Ishikawa (cell line): ENCODE results near the gene TMEM106A.

Source experiments
- CEBPB ChIP-seq: IDR thresholded peaks from 2 replicates; pipeline ENCODE4 v1.6.1; 2012
- CREB1 ChIP-seq: IDR thresholded peaks from 2 replicates; pipeline ENCODE4 v1.6.1; 2012; ENCODE audit warnings: low read depth
- EGR1 ChIP-seq: IDR thresholded peaks from 2 replicates; pipeline ENCODE4 v1.6.1; 2012
- EP300 ChIP-seq: IDR thresholded peaks from 2 replicates; pipeline ENCODE4 v1.6.1; 2012; ENCODE audit warnings: borderline replicate concordance
- FOXM1 ChIP-seq: IDR thresholded peaks from 2 replicates; pipeline ENCODE4 v1.6.1; 2012; ENCODE audit warnings: low read depth, borderline replicate concordance
- NFIC ChIP-seq: IDR thresholded peaks from 2 replicates; pipeline ENCODE4 v1.6.1; 2012
- RAD21 ChIP-seq: IDR thresholded peaks from 2 replicates; pipeline ENCODE4 v1.6.1; 2012; ENCODE audit warnings: low read depth
- TAF1 ChIP-seq: IDR thresholded peaks from 2 replicates; pipeline ENCODE4 v1.6.1; 2012; ENCODE audit warnings: low read depth, mild to moderate bottlenecking
- TCF12 ChIP-seq: IDR thresholded peaks from 2 replicates; pipeline ENCODE4 v1.6.1; 2012; ENCODE audit warnings: low read depth
- TEAD4 ChIP-seq: IDR thresholded peaks from 2 replicates; pipeline ENCODE4 v1.6.1; 2012
- YY1 ChIP-seq: IDR thresholded peaks from 2 replicates; pipeline ENCODE4 v1.6.1; 2012; ENCODE audit warnings: low read depth
- ZBTB7A ChIP-seq: IDR thresholded peaks from 2 replicates; pipeline ENCODE4 v1.6.1; 2012; ENCODE audit warnings: low read depth
- TF ChIP-seq, protein P1 (sequence below): IDR thresholded peaks from 2 replicates; pipeline ENCODE4 v1.6.1; 2012
- TF ChIP-seq, protein P2 (sequence below): IDR thresholded peaks from 2 replicates; pipeline ENCODE4 v1.6.1; 2012; ENCODE audit warnings: low read depth, mild to moderate bottlenecking
- TF ChIP-seq, protein P3 (sequence below): IDR thresholded peaks from 2 replicates; pipeline ENCODE4 v1.6.1; 2012

Gene TMEM106A

DNA sequence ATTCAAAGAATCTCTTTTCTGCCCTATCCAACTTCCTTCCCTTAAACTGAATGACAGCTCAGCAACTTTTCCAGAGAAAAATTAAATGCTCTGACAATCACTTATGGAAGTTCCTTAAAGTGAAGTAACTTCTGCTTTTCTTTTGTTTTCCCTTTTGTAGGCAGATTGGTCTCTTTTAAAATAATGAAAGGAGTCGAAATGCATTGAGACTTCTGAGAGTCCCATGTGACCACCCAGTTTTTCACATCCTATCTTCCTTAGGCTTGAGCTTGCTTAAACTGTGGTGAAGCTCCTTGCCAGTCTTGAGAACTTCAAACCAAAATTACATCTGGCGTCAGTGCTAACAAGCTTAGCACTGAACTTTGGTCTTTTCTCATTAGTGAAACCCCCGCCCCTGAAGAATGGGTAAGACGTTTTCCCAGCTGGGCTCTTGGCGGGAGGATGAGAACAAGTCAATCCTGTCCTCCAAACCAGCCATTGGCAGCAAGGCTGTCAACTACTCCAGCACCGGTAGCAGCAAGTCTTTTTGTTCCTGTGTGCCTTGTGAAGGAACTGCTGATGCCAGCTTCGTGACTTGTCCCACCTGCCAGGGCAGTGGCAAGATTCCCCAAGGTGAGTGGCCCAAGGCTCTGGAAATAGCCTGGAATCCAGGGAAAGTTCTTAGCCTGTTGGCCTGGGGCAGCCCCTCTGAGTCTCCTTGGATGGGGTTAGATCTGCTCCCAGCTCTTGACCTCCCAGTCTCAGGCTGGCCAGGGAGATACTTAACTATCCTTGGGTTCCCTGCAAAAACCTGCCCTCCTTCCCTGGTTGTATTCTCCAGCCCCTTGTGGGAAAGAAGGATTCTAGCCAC is 1.2 kb downstream of the TMEM106A start:
- no peak for TF ChIP-seq NFIC
- TF ChIP-seq, protein P1, sequence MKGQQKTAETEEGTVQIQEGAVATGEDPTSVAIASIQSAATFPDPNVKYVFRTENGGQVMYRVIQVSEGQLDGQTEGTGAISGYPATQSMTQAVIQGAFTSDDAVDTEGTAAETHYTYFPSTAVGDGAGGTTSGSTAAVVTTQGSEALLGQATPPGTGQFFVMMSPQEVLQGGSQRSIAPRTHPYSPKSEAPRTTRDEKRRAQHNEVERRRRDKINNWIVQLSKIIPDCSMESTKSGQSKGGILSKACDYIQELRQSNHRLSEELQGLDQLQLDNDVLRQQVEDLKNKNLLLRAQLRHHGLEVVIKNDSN = no peak
- TF ChIP-seq, protein P2, sequence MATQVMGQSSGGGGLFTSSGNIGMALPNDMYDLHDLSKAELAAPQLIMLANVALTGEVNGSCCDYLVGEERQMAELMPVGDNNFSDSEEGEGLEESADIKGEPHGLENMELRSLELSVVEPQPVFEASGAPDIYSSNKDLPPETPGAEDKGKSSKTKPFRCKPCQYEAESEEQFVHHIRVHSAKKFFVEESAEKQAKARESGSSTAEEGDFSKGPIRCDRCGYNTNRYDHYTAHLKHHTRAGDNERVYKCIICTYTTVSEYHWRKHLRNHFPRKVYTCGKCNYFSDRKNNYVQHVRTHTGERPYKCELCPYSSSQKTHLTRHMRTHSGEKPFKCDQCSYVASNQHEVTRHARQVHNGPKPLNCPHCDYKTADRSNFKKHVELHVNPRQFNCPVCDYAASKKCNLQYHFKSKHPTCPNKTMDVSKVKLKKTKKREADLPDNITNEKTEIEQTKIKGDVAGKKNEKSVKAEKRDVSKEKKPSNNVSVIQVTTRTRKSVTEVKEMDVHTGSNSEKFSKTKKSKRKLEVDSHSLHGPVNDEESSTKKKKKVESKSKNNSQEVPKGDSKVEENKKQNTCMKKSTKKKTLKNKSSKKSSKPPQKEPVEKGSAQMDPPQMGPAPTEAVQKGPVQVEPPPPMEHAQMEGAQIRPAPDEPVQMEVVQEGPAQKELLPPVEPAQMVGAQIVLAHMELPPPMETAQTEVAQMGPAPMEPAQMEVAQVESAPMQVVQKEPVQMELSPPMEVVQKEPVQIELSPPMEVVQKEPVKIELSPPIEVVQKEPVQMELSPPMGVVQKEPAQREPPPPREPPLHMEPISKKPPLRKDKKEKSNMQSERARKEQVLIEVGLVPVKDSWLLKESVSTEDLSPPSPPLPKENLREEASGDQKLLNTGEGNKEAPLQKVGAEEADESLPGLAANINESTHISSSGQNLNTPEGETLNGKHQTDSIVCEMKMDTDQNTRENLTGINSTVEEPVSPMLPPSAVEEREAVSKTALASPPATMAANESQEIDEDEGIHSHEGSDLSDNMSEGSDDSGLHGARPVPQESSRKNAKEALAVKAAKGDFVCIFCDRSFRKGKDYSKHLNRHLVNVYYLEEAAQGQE = no peak
- TF ChIP-seq TEAD4 = no peak
- TF ChIP-seq, protein P3, sequence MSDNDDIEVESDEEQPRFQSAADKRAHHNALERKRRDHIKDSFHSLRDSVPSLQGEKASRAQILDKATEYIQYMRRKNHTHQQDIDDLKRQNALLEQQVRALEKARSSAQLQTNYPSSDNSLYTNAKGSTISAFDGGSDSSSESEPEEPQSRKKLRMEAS = no peak
- TF ChIP-seq CEBPB = no peak
- no peak for TF ChIP-seq EGR1
- TF ChIP-seq CREB1 = no peak
- TF ChIP-seq EP300 = no peak

DNA sequence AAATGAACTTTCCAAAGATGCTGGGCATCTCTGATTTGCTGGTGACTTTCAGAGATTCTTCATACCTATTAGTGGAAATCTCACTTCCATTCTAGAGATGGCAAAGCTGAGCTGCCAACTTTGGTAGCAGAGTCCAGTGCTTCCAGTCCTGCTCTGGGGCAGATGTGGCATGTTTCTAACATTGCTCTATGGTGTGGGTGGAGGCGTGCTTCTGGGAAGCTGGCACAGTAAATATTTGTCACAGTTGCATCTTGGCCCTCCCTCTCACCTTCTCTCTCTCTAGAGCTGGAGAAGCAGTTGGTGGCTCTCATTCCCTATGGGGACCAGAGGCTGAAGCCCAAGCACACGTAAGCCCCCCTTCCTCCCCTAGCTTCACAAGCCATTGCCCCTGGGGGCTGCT is 1.9 kb downstream of the TMEM106A start:
- TF ChIP-seq NFIC (no peak), YY1 (no peak), FOXM1 (no peak), CREB1 (no peak), ZBTB7A (no peak), TCF12 (no peak)
- TF ChIP-seq, protein P2 = no peak
- TF ChIP-seq, protein P1 = no peak

DNA sequence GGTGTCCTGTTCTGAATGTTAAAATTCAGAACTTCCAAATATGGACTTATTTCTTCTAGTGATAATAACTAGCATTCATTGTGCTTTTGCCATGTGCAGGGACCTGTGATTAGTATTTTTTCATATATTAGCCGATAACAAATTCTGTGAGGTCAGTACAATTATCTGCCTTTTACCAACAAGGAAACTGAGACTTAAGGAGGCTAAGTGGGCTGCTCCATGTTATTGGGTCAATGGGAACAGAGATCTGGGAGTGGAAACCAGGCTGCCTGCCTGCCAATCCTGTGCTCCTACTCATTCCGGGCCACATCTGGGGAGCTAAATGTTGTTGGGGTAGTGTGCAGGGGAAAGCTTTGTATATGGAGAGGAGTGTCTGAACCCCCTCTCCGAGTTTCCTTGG is 3.7 kb downstream of the TMEM106A start:
- no peak for TF ChIP-seq ZBTB7A
- TF ChIP-seq TAF1 = no peak
- no peak for TF ChIP-seq TCF12
- TF ChIP-seq YY1 = no peak
- TF ChIP-seq TEAD4 = no peak

DNA sequence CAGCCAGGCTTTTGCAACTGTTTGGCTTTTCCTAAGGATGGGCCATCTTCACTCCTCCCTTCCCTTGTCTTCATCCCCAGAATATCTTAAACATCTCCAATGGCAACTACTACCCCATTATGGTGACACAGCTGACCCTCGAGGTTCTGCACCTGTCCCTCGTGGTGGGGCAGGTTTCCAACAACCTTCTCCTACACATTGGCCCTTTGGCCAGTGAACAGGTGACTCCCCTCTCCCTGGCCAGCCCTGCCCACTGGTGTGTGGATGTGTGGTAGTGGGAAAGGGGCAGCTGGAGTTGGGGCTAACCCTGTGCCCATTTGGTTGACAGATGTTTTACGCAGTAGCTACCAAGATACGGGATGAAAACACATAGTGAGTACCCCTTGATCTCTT is 4.7 kb downstream of the TMEM106A start:
- TF ChIP-seq TEAD4 (no peak), TAF1 (no peak), CREB1 (no peak), RAD21 (no peak), EP300 (no peak), FOXM1 (no peak), TCF12 (no peak), EGR1 (no peak), NFIC (no peak)
- TF ChIP-seq, protein P1 = no peak
- TF ChIP-seq, protein P2 = no peak
